ENCODE results near the gene BMPR1B. TPM values are rescaled to one million over a fixed set of nuclear protein-coding genes. Genes with fewer than 3 reads are reported as not detected.

Gene BMPR1B
- total and polyA plus RNA-seq, 4 donors, result 0.27 to 0.70 (median 0.48) TPM

DNA sequence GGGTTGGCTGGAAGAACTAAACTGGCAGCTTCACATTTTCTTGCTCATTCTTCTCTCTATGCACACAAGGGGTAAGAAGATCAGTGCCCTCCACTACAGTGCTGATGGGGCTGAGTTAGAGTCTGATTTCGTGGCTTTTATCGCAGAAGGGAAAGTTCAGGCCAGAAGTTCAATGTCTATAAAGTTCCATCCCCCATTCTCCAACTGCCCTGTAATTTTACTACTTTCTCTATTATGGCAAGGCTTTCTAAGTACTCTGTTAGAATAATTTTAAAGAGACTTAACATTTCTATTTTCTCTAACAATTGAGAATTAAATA, 293.9 kb downstream of the BMPR1B start:
- Histone ChIP-seq H3K4me1 (ENCODE audit: control insufficient read depth in 4 of 4, insufficient read depth in 4 of 4, low read length in 3 of 4) (no peaks in the 10 kb centered on the region), H3K36me3 (ENCODE audit: control insufficient read depth in 4 of 4, insufficient read depth in 3 of 4, low read depth in 1 of 4, low read length in 3 of 4) (no peaks in the 10 kb centered on the region), H3K9me3 (ENCODE audit: control insufficient read depth in 4 of 4, low read length in 3 of 4) (no peaks in the 10 kb centered on the region), H3K9ac (ENCODE audit: low read depth in 1 of 2, low read length in 2 of 2) (no peak overlapping the region), H3K27me3 (ENCODE audit: control insufficient read depth in 4 of 4, insufficient read depth in 4 of 4, low read length in 3 of 4) (no peaks in the 10 kb centered on the region), H3K27ac (ENCODE audit: low read depth in 1 of 2, low read length in 2 of 2) (no peak overlapping the region), H3K4me3 (ENCODE audit: low read depth in 1 of 3, low read length in 3 of 3) (no peak overlapping the region)
- TF ChIP-seq GABPA (IDR thresholded peaks at IDR 0.05 in 1 of 2, conservative IDR thresholded peaks at IDR 0.05 in 1 of 2), result no peak
- no peak for TF ChIP-seq RAD21 (IDR thresholded peaks at IDR 0.05)
- no peak for TF ChIP-seq TAF1 (conservative IDR thresholded peaks at IDR 0.05)
- TF ChIP-seq NR2F2 (IDR thresholded peaks at IDR 0.05), result no peak
- TF ChIP-seq SP1 (IDR thresholded peaks at IDR 0.05), result no peak
- no peak for TF ChIP-seq HNF4G (IDR thresholded peaks at IDR 0.05)
- TF ChIP-seq, protein P1, sequence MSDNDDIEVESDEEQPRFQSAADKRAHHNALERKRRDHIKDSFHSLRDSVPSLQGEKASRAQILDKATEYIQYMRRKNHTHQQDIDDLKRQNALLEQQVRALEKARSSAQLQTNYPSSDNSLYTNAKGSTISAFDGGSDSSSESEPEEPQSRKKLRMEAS (IDR thresholded peaks at IDR 0.05), result no peak
- TF ChIP-seq YY1 (IDR thresholded peaks at IDR 0.05), result no peak
- no peak for DNase-seq (ENCODE audit: low spot score)
- WGBS, result 29% methylated on average over 2 of the region's 2 CpGs

DNA sequence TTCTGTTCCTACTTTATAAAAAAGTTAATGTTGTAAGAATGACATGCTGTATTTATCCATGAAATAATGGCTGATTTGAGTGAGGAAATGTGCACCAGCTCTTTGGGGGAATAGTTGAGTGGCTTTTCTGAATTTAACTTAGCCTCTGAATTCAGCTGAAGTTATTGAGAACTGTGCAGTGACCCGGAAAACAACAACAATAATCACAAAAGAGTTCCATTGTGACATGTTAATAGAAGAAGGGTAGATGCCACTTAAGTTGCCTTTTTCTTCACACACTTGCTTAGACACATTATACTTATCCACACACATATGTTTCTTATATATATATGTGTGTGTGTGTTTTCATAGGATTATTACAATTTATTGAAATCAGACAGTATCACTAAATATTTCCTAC, 301.2 kb downstream of the BMPR1B start:
- Histone ChIP-seq H3K27me3 (ENCODE audit: control insufficient read depth in 4 of 4, insufficient read depth in 4 of 4, low read length in 3 of 4) (no peaks in the 10 kb centered on the region), H3K9ac (ENCODE audit: low read depth in 1 of 2, low read length in 2 of 2) (no peak overlapping the region), H3K9me3 (ENCODE audit: control insufficient read depth in 4 of 4, low read length in 3 of 4) (no peaks in the 10 kb centered on the region), H3K36me3 (ENCODE audit: control insufficient read depth in 4 of 4, insufficient read depth in 3 of 4, low read depth in 1 of 4, low read length in 3 of 4) (no peaks in the 10 kb centered on the region), H3K27ac (ENCODE audit: low read depth in 1 of 2, low read length in 2 of 2) (no peak overlapping the region), H3K4me1 (ENCODE audit: control insufficient read depth in 4 of 4, insufficient read depth in 4 of 4, low read length in 3 of 4) (no peaks in the 10 kb centered on the region), H3K4me3 (ENCODE audit: low read depth in 1 of 3, low read length in 3 of 3) (no peak overlapping the region)
- 92% methylated on average over 1 of the region's 1 CpG for WGBS
- DNase-seq (ENCODE audit: low spot score), result no peak
- TF ChIP-seq GABPA (IDR thresholded peaks at IDR 0.05 in 1 of 2, conservative IDR thresholded peaks at IDR 0.05 in 1 of 2), result no peak
- TF ChIP-seq, protein P2, sequence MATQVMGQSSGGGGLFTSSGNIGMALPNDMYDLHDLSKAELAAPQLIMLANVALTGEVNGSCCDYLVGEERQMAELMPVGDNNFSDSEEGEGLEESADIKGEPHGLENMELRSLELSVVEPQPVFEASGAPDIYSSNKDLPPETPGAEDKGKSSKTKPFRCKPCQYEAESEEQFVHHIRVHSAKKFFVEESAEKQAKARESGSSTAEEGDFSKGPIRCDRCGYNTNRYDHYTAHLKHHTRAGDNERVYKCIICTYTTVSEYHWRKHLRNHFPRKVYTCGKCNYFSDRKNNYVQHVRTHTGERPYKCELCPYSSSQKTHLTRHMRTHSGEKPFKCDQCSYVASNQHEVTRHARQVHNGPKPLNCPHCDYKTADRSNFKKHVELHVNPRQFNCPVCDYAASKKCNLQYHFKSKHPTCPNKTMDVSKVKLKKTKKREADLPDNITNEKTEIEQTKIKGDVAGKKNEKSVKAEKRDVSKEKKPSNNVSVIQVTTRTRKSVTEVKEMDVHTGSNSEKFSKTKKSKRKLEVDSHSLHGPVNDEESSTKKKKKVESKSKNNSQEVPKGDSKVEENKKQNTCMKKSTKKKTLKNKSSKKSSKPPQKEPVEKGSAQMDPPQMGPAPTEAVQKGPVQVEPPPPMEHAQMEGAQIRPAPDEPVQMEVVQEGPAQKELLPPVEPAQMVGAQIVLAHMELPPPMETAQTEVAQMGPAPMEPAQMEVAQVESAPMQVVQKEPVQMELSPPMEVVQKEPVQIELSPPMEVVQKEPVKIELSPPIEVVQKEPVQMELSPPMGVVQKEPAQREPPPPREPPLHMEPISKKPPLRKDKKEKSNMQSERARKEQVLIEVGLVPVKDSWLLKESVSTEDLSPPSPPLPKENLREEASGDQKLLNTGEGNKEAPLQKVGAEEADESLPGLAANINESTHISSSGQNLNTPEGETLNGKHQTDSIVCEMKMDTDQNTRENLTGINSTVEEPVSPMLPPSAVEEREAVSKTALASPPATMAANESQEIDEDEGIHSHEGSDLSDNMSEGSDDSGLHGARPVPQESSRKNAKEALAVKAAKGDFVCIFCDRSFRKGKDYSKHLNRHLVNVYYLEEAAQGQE (IDR thresholded peaks at IDR 0.05), result no peak
- TF ChIP-seq, protein P3, sequence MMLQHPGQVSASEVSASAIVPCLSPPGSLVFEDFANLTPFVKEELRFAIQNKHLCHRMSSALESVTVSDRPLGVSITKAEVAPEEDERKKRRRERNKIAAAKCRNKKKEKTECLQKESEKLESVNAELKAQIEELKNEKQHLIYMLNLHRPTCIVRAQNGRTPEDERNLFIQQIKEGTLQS (IDR thresholded peaks at IDR 0.05), result no peak
- TF ChIP-seq FOXA1 (IDR thresholded peaks at IDR 0.05), result no peak
- TF ChIP-seq NR2F2 (IDR thresholded peaks at IDR 0.05), result no peak
- TF ChIP-seq RAD21 (IDR thresholded peaks at IDR 0.05), result no peak
- TF ChIP-seq TAF1 (conservative IDR thresholded peaks at IDR 0.05), result no peak
- no peak for TF ChIP-seq EGR1 (IDR thresholded peaks at IDR 0.05; ENCODE audit: low read depth in 2 of 2)
- TF ChIP-seq FOXA2 (IDR thresholded peaks at IDR 0.05), result no peak
- TF ChIP-seq, protein P4, sequence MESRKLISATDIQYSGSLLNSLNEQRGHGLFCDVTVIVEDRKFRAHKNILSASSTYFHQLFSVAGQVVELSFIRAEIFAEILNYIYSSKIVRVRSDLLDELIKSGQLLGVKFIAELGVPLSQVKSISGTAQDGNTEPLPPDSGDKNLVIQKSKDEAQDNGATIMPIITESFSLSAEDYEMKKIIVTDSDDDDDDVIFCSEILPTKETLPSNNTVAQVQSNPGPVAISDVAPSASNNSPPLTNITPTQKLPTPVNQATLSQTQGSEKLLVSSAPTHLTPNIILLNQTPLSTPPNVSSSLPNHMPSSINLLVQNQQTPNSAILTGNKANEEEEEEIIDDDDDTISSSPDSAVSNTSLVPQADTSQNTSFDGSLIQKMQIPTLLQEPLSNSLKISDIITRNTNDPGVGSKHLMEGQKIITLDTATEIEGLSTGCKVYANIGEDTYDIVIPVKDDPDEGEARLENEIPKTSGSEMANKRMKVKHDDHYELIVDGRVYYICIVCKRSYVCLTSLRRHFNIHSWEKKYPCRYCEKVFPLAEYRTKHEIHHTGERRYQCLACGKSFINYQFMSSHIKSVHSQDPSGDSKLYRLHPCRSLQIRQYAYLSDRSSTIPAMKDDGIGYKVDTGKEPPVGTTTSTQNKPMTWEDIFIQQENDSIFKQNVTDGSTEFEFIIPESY (IDR thresholded peaks at IDR 0.05), result no peak
- TF ChIP-seq HNF4G (IDR thresholded peaks at IDR 0.05), result no peak
- no peak for TF ChIP-seq RXRA (IDR thresholded peaks at IDR 0.05)
- TF ChIP-seq, protein P5, sequence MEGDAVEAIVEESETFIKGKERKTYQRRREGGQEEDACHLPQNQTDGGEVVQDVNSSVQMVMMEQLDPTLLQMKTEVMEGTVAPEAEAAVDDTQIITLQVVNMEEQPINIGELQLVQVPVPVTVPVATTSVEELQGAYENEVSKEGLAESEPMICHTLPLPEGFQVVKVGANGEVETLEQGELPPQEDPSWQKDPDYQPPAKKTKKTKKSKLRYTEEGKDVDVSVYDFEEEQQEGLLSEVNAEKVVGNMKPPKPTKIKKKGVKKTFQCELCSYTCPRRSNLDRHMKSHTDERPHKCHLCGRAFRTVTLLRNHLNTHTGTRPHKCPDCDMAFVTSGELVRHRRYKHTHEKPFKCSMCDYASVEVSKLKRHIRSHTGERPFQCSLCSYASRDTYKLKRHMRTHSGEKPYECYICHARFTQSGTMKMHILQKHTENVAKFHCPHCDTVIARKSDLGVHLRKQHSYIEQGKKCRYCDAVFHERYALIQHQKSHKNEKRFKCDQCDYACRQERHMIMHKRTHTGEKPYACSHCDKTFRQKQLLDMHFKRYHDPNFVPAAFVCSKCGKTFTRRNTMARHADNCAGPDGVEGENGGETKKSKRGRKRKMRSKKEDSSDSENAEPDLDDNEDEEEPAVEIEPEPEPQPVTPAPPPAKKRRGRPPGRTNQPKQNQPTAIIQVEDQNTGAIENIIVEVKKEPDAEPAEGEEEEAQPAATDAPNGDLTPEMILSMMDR (IDR thresholded peaks at IDR 0.05; ENCODE audit: low read depth, low read length, missing input control), result no peak
- no peak for TF ChIP-seq SP1 (IDR thresholded peaks at IDR 0.05)
- TF ChIP-seq HNF4A (conservative IDR thresholded peaks at IDR 0.05), result no peak
- no peak for TF ChIP-seq YY1 (IDR thresholded peaks at IDR 0.05)

Measured in liver (tissue), 9 donors.